Measurements from ENCODE around the gene GAS7.
A peak's percentile ranks its signal among the peaks of the same experiment; 100 is the strongest.
"Not testable (repeated sequence)": the region's sequence is repeated elsewhere in the genome, so short reads cannot be mapped to it uniquely, and the experiment has no call there.

Gene GAS7

GRCh38 chr17:9932491-9932890 is 265.9 kb downstream of the GAS7 start:
- DNase-seq: no peak

GRCh38 chr17:9931144-9931741 is 267.2 kb downstream of the GAS7 start:
- DNase-seq: no peak

GRCh38 chr17:9929871-9930270 is 268.5 kb downstream of the GAS7 start:
- no peak for DNase-seq

GRCh38 chr17:9928601-9929333 is 269.6 kb downstream of the GAS7 start:
- peak in 1 of 2 donors; percentile 22 for DNase-seq

GRCh38 chr17:9926150-9926804 is 272.1 kb downstream of the GAS7 start:
- no peak for DNase-seq

- no peak for DNase-seq
These were observed 272.9 kb downstream of the GAS7 start for GRCh38 chr17:9925457-9925856.

GRCh38 chr17:9924735-9925191 is 273.6 kb downstream of the GAS7 start:
- DNase-seq: peak in 1 of 2 donors; percentile 82

GRCh38 chr17:9922012-9922848 is 276.2 kb downstream of the GAS7 start:
- DNase-seq: no peak

- not testable (repeated sequence) for DNase-seq
These were observed 277.2 kb downstream of the GAS7 start for GRCh38 chr17:9921216-9921615.

- no peak for DNase-seq
These were observed 279.5 kb downstream of the GAS7 start for GRCh38 chr17:9918804-9919352.

- DNase-seq: no peak
These were observed 280.1 kb downstream of the GAS7 start for GRCh38 chr17:9918352-9918751.

- DNase-seq: no peak
These were observed 280.6 kb downstream of the GAS7 start for GRCh38 chr17:9917801-9918200.

- no peak for DNase-seq
These were observed 281.3 kb downstream of the GAS7 start for GRCh38 chr17:9917131-9917530.

GRCh38 chr17:9916108-9916507 is 282.3 kb downstream of the GAS7 start:
- no peak for DNase-seq

GRCh38 chr17:9913476-9913875 is 284.9 kb downstream of the GAS7 start:
- no peak for DNase-seq

- no peak for DNase-seq
These were observed 286.0 kb downstream of the GAS7 start for GRCh38 chr17:9912121-9913099.

- DNase-seq: no peak
These were observed 287.3 kb downstream of the GAS7 start for GRCh38 chr17:9911089-9911488.

GRCh38 chr17:9908649-9909042 is 289.8 kb downstream of the GAS7 start:
- DNase-seq: no peak

- DNase-seq: no peak
These were observed 290.3 kb downstream of the GAS7 start for GRCh38 chr17:9907883-9908648.

- no peak for DNase-seq
These were observed 291.3 kb downstream of the GAS7 start for GRCh38 chr17:9907131-9907530.

GRCh38 chr17:9906616-9907015 is 291.8 kb downstream of the GAS7 start:
- DNase-seq: no peak
